Upper lobe of left lung (tissue), 6 donors: Measurements from ENCODE around the gene NUPR1. TPM values are rescaled to one million over a fixed set of nuclear protein-coding genes. Genes with fewer than 3 reads are reported as not detected.
A peak's percentile ranks its signal among the peaks of the same experiment; 100 is the strongest.

Experiments
- ATAC-seq, 2 donors: fragments of 200-7000 bp; cut with Tn5 transposase; one replicate each; pipeline ENCODE4 v1.9.1; 2022; ENCODE audit warnings: mild to moderate bottlenecking in 2 of 2, moderate library complexity in 2 of 2; ENCODE audit not compliant: low FRiP score in 2 of 2
- DNase-seq, 2 donors: peaks; one replicate each; pipeline ENCODE4 v3.0.0-alpha.2; 2019 to 2020
- H3K27ac ChIP-seq, 4 donors: fragments of 200-600 bp; sonication (generic); one replicate each; pipeline ENCODE4 v1.5.1; 2016 to 2019
- H3K27me3 ChIP-seq, 4 donors: fragments of 200-600 bp; sonication (generic); one replicate each; pipeline ENCODE4 v1.5.1; 2017 to 2019
- H3K36me3 ChIP-seq, 4 donors: fragments of 200-600 bp; sonication (generic); one replicate each; pipeline ENCODE4 v1.5.1; 2016 to 2019
- H3K4me1 ChIP-seq, 4 donors: fragments of 200-600 bp; sonication (generic); one replicate each; pipeline ENCODE4 v1.5.1; 2018 to 2019
- H3K4me3 ChIP-seq, 4 donors: fragments of 200-600 bp; sonication (generic); one replicate each; pipeline ENCODE4 v1.5.1; 2017 to 2019; ENCODE audit warnings: mild to moderate bottlenecking in 2 of 4, moderate library complexity in 1 of 4
- H3K9me3 ChIP-seq, 4 donors: fragments of 200-600 bp; sonication (generic); one replicate each; pipeline ENCODE4 v1.5.1; 2018 to 2019
- EP300 ChIP-seq, 4 donors: sonication (generic); formaldehyde crosslinking; IDR thresholded peaks; one replicate each; pipeline ENCODE4 v1.5.1; 2017; ENCODE audit warnings: antibody characterized with exemption in 4 of 4, control low read depth in 2 of 4
- POLR2A ChIP-seq, 4 donors: fragments of 450-650 bp; IDR thresholded peaks; one replicate each; pipeline ENCODE4 v1.5.1; 2016 to 2017; ENCODE audit warnings: antibody characterized with exemption in 4 of 4, mild to moderate bottlenecking in 2 of 4
- POLR2AphosphoS5 ChIP-seq, 2 donors: sonication (generic); formaldehyde crosslinking; IDR thresholded peaks; one replicate each; pipeline ENCODE4 v1.5.1; 2017; ENCODE audit warnings: antibody characterized with exemption in 2 of 2
- WGBS, 2 donors: methylation state at CpG; one replicate each; pipeline ENCODE4 v1.1.5; 2017 to 2018; 5-methylcytosine and 5-hydroxymethylcytosine counted together
- total RNA-seq, 6 donors: library from RNA; depleted of rRNA in 4 of 6; stranded (reverse); fragments of >200 nt in 4 of 6; gene quantifications; one replicate each; pipeline versions ENCODE4 v1.1.0 to v1.2.1, GENCODE V29; 2016 to 2021
- TF ChIP-seq, protein P1 (sequence below), 6 experiments: fragments of 450-650 bp in 4 of 6; fragments of 200-600 bp in 2 of 6; sonication (generic) in 2 of 6; IDR thresholded peaks; one replicate each; pipeline ENCODE4 v1.5.1; 2016 to 2019; ENCODE audit warnings: antibody characterized with exemption in 6 of 6
- donor health status: DM: no; HTN: no; CAD: no; lungs with moderate emphysema.
- donor health status: DM: no; HTN: yes; CAD: no; lungs with severe emphysema.

The NUPR1 gene, protein sequence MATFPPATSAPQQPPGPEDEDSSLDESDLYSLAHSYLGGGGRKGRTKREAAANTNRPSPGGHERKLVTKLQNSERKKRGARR
- 100 to 1,000 TPM in 4 of 6 donors, 10 to 100 TPM in 2; 34.1 to 294 (median 119) TPM for total RNA-seq

DNA sequence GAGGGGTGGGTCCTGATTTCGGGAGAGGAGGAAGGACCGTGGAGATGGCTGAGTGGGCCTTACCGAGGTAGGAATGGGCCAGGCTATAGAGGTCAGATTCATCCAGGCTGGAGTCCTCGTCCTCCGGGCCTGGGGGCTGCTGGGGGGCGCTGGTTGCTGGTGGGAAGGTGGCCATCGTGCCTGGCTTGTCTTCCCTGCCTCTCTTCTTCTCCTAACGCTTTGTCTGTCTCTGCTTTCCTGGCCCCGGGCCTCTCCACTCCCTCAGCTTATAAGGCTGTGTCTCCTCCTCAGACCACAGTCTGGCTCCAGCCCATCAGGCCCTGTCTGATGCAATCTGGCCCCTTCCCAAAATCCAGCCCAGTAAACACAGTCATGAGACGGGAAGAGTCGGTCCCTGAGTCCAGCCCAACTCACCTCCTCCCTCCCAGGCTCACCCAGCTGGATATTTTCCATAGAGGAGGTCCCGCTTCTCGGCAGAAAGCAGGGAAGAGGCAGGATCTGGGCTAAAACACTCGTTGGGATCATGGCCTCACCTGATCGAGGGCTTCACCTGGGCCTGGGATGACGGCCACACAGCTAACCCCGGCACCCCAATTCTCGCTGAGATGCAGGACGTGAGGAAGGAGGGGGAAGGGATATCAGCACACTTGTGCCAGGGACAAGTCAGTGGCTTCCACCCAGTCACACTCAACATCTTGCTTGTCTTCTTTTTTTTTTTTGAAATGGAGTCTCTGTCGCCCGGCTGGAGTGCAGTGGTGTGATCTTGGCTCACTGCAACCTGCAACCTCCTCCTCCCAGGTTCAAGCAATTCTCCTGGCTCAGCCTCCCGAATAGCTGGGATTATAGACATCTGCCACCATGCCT is at the start of gene NUPR1:
NUPR1 (minus strand) TSS at position 242 of the 864 bp plus-strand sequence; CDS start at position 175, 67 bp downstream.
- no peaks in the 10 kb centered on the region for H3K27me3 ChIP-seq
- 33 to 43% methylated on average over 21 to 22 of the region's 22 CpGs for WGBS, 2 donors
- TF ChIP-seq, protein P1, sequence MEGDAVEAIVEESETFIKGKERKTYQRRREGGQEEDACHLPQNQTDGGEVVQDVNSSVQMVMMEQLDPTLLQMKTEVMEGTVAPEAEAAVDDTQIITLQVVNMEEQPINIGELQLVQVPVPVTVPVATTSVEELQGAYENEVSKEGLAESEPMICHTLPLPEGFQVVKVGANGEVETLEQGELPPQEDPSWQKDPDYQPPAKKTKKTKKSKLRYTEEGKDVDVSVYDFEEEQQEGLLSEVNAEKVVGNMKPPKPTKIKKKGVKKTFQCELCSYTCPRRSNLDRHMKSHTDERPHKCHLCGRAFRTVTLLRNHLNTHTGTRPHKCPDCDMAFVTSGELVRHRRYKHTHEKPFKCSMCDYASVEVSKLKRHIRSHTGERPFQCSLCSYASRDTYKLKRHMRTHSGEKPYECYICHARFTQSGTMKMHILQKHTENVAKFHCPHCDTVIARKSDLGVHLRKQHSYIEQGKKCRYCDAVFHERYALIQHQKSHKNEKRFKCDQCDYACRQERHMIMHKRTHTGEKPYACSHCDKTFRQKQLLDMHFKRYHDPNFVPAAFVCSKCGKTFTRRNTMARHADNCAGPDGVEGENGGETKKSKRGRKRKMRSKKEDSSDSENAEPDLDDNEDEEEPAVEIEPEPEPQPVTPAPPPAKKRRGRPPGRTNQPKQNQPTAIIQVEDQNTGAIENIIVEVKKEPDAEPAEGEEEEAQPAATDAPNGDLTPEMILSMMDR (IDR thresholded peaks at IDR 0.05) = peak in 1 of 6 experiments; percentile 4
- TF ChIP-seq POLR2A (IDR thresholded peaks at IDR 0.05) (peak in 3 of 4 donors; percentile 55 to 97 (median 81)), POLR2AphosphoS5 (IDR thresholded peaks at IDR 0.05) (peak; percentile 83 to 97), EP300 (IDR thresholded peaks at IDR 0.05) (peak in 2 of 4 donors; percentile 5 to 88)
- peak; percentile 94 for ATAC-seq
- peak; percentile 78 to 94 for DNase-seq
- peaks cover 23 to 45% (median 31%) of the 10 kb centered on the region in 4 donors for H3K4me1 ChIP-seq
- peaks cover 0 to 16% (median 3%) of the 10 kb centered on the region in 4 donors for H3K36me3 ChIP-seq
- H3K9me3 ChIP-seq = no peaks in the 10 kb centered on the region
- peak within 1 kb of the TSS; percentile 84 to 97 (median 93) for H3K27ac ChIP-seq
- H3K4me3 ChIP-seq = peak within 1 kb of the TSS; percentile 46 to 64 (median 51)

DNA sequence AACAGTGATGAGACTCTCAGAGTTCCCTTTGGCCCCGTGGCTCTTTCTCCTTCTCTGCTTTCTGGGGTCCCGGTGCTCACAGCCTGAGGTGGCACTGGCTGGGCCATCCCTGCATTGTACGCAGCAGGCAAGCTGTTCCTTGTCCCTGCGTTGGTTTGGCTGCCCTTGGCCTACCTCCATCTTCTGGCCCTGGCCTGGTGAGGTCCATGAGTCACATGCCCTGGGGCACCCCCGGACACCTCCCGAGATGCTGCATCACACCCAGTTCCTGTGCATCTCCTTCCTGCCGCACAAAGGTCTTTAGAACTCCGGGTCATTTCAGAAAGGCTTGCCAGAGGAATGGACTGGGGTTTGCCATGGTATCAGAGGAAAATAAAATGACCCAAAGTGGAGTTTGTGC is 48.6 kb upstream of the NUPR1 start:
- Histone ChIP-seq H3K36me3 (peaks cover 8 to 97% (median 72%) of the 10 kb centered on the region in 4 donors), H3K9me3 (no peaks in the 10 kb centered on the region), H3K4me1 (no peaks in the 10 kb centered on the region), H3K4me3 (no peak overlapping the region), H3K27me3 (no peaks in the 10 kb centered on the region), H3K27ac (no peak overlapping the region)
- DNase-seq (no peak), ATAC-seq (no peak)
- 69 to 71% methylated on average over 7 to 8 of the region's 8 CpGs for WGBS, 2 donors
- TF ChIP-seq POLR2AphosphoS5 (IDR thresholded peaks at IDR 0.05) (no peak), POLR2A (IDR thresholded peaks at IDR 0.05) (no peak), EP300 (IDR thresholded peaks at IDR 0.05) (no peak)
- TF ChIP-seq, protein P1 (IDR thresholded peaks at IDR 0.05) = no peak

DNA sequence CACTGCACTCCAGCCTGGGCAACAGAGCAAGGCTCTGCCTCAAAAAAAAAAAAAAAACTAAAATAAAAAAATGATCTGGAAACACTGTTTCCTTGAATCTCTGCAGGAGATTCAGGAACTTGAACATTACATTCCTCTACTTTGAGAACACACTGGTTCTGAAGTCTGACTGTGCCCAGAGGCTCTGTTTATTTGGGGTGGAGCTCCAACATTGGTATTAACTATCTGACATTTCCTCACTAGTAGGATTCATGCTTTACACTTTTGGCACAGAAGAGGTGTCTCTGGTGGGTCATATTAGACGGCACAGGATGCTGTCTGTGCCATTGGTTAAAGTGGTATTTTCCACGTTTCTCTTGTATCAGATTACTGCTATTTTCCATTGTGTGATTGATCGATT is 47.7 kb upstream of the NUPR1 start:
- no peak overlapping the region for H3K4me3 ChIP-seq
- H3K36me3 ChIP-seq = peaks cover 8 to 96% (median 73%) of the 10 kb centered on the region in 4 donors

DNA sequence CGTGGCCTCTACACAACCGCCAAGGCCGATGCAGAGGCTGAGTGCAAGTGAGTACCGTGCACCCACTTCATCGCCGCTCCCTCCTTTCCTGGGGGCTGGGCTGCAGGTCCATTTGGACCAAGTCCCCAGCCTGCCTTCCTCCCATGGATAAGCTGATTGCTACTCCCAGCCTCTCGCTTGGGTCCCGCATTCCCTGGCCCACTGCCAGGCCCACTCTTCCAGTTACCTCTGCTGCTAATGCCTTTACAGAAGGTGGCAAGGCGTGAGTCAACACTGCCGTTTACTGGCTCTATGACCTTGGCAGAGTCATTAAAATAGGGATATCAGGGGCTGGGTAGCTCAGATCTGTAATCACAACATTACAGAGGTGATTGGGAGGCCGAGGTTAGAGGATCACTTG is 46.9 kb upstream of the NUPR1 start:
- Histone ChIP-seq H3K9me3 (no peaks in the 10 kb centered on the region), H3K27me3 (no peaks in the 10 kb centered on the region), H3K27ac (no peak overlapping the region), H3K4me1 (no peaks in the 10 kb centered on the region), H3K4me3 (no peak overlapping the region), H3K36me3 (peaks cover 8 to 96% (median 69%) of the 10 kb centered on the region in 4 donors)
- DNase-seq (peak in 1 of 2 donors; percentile 46), ATAC-seq (no peak)
- WGBS, 2 donors = 75 to 80% methylated on average over 11 of the region's 11 CpGs
- TF ChIP-seq EP300 (IDR thresholded peaks at IDR 0.05) (no peak), POLR2AphosphoS5 (IDR thresholded peaks at IDR 0.05) (no peak), POLR2A (IDR thresholded peaks at IDR 0.05) (no peak)
- TF ChIP-seq, protein P1 (IDR thresholded peaks at IDR 0.05) = no peak

More for the DNA sequence above, 47.7 kb upstream of the NUPR1 start:
- Histone ChIP-seq H3K4me1 (no peaks in the 10 kb centered on the region), H3K27ac (no peak overlapping the region), H3K9me3 (no peaks in the 10 kb centered on the region), H3K27me3 (no peaks in the 10 kb centered on the region)
- WGBS, 2 donors = 90 to 94% methylated on average over 3 of the region's 3 CpGs
- no peak for DNase-seq
- ATAC-seq = no peak
- TF ChIP-seq EP300 (IDR thresholded peaks at IDR 0.05) (no peak), POLR2A (IDR thresholded peaks at IDR 0.05) (no peak)

DNA sequence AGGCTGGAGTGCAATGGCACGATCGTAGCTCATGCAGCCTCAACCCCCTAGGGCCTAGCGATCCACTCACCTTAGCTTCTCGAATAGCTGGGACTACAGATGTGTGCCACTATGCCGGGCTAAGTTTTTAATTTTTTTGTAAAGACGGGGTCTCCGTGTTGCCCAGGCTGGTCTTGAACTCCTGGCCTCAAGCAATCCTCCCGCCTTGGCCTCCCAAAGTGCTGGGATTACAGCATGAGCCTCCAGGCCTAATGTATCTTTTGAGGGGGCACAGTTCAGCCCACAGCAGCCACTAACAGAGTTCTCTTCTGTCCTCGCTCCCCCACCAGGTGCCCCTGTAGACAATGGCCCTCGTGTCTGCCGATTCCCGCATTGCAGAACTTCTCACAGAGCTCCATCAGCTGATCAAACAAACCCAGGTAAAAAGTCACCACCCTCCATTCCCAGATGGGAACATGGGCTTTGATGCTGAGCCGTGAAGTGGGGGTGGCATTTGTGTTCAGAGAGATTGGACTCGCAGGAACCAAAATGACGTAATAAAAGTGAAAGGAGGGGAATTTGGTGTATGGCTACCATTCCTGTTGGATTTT is 42.0 kb upstream of the NUPR1 start:
- H3K36me3 ChIP-seq = peaks cover 4 to 52% (median 34%) of the 10 kb centered on the region in 4 donors
- H3K9me3 ChIP-seq = no peaks in the 10 kb centered on the region
- ATAC-seq (no peak), DNase-seq (no peak)
- H3K4me3 ChIP-seq = no peak overlapping the region
- H3K27me3 ChIP-seq = no peaks in the 10 kb centered on the region
- no peak overlapping the region for H3K27ac ChIP-seq
- 95 to 97% methylated on average over 15 of the region's 15 CpGs for WGBS, 2 donors
- TF ChIP-seq POLR2AphosphoS5 (IDR thresholded peaks at IDR 0.05) (no peak), EP300 (IDR thresholded peaks at IDR 0.05) (no peak), POLR2A (IDR thresholded peaks at IDR 0.05) (no peak)
- TF ChIP-seq, protein P1 (IDR thresholded peaks at IDR 0.05) = no peak
- no peaks in the 10 kb centered on the region for H3K4me1 ChIP-seq
